Activated CD8-positive, alpha-beta memory T cell treated with anti-CD3 and anti-CD28 coated beads, Interleukin-2, amount 50 U/mL, for 1 hour (primary cell): ENCODE measurements around the gene LOC128125822.
"Not testable (repeated sequence)": the region's sequence is repeated elsewhere in the genome, so short reads cannot be mapped to it uniquely, and the experiment has no call there.

Source experiments
- DNase-seq: peaks from one replicate; pipeline ENCODE4 v3.0.0-alpha.2; 2020; ENCODE audit errors: extremely low read depth

The LOC128125822 gene

DNA sequence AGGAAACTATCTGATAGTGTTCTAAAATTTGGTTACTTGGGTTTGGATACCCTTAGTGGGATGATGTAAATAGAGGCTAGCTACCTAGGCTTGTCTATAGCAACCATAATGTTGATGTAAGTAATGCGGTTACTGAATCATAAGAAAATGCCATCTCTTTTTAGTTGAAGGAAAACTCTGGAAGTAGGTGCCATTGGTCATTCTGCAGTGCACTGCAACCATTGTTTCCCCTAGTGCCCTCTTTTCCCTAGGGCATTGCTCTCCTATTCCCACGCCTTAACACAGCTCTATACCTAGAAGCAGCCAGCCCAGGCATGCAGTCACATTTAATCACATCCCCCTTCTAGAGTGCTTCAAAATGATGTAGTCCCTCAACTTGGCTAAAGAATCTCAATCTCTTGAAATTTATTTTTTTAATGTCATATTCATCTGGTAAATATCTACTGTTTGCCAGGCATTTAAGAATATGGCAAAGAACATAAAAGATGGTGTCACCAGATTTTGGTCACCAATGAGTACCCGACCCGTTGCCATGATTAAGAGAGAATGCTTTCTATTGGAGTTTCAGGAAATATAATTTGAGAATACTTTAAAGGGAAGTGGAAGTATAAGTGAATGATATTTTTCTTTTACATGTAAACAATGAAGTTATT, 10.4 kb downstream of the LOC128125822 start:
- no peak for DNase-seq

DNA sequence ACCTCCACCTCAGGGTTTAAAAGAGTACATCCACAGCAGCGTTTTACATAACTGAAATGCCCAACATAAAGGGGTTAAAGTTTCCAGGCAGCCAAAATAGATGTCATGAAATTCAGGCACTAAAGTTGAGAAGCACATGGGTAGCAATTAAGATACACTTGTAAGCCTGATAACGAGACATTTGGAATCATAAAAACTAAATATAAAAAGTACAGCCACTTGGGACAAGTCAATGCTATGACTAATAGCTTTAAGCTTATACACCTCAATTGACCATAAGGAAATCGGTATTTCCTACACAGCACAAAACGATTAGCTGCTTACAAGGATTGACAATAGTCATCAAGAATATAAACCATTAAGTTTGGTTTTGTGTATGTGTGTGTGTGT, 11.8 kb downstream of the LOC128125822 start:
- no peak for DNase-seq

DNA sequence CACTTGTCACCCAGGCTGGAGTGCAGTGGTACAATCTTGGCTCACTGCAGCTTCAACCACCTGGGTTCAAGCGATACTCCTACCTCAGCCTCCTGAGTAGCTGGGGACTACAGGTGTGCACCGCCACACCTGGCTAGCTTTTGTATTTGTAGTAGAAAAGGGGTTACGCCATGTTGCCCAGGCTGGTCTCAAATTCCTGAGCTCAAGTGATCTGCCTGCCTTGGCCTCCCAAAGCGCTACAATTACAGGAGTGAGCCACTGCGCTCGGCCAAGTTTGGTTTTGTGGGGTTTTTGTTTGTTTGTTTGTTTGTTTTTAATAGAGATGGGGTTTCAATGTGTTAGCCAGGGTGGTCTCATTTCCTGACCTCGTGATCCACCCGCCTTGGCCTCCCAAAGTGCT, 12.3 kb downstream of the LOC128125822 start:
- no peak for DNase-seq

DNA sequence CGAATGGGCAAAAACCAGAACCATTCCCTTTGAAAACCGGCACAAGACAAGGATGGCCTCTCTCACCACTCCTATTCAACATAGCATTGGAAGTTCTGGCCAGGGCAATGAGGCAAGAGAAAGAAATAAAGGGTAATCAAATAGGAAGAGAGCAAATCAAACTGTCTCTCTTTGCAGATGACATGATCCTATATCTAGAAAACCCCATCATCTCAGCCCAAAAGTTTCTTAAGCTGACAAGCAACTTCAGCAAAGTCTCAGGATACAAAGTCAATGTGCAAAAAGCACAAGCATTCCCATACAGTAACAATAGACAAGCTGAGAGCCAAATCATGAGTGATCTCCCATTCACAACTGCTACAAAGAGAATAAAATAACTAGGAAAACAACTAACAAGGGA, 13.4 kb downstream of the LOC128125822 start:
- DNase-seq, result not testable (repeated sequence)

DNA sequence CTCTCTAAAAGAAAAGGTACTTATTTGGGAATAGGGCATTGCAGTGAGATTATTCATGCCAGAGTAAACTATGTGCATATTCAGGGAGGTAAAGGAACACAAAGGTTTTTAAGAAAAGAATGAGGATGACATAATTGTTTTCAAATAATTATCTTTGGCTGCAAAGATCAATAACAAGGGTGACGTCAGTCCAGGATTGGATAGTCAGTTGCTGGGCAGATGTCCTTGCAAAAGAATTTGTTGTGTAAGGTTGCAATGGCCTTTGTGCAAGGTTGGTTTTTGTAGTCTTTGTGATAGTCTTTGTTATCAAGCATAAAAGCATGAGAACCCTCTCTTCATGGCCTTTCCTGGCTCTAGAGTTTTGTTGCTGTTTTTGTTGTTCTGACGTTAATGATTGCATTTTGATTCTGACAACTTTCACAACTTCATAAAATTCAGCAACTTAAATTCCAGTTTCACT, 17.7 kb downstream of the LOC128125822 start:
- DNase-seq, result no peak

DNA sequence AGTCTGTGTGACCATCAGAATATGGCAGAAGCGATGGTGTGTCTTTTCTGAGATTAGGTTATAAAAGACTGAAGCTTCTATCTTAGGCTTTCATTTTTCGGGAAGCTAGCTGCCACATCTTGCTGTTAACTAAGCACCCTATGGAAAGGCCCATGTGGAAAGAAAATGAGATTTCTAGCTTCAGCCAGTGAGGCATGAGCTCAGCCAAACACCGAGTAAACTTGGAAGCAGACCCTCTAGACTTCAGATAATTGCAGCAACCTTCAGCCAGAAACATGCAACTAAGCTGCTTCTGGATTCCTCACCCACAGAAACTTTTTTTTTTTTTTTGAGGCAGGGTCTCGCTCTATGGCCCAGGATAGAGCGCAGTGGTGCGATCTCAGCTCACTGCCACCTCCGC, 20.6 kb downstream of the LOC128125822 start:
- no peak for DNase-seq

DNA sequence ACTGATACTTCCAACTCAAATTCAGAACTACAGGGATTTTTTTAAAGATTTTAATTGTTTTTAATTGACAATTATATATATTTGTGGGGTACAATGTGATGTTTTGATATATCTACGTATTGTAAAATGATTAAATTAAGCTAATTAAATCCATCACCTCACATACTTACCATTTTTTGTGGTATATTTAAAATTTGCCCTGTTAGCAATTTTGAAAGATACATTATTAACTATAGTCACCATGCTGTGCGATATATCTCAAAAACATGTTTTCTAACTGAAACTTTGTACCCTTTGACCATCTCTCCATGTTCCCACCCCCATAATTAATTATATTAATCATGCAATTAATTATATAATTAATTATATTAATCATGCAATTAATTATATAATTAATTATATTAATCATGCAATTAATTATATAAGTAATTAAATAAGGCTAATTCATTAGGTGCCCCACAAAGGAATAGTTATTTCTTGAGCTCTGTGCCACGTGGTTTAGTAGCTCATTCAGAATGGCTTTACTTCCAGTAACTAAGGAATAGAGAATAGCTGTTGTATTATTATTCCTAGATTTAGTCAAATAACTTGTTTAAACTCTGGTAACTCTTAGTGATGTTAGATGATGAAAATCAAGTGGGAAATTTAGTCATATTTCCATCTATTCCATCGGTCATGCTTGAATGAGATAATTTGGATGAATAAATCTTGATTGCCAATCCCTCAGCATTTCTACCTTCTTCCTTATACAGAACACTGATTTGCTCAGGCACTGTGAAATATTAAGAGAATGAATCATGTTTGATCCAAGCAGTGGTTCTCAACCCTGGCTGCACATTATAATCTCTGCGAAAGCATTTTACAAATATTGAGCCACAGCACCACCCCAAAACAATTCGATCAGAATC, 25.1 kb downstream of the LOC128125822 start:
- DNase-seq, result no peak

DNA sequence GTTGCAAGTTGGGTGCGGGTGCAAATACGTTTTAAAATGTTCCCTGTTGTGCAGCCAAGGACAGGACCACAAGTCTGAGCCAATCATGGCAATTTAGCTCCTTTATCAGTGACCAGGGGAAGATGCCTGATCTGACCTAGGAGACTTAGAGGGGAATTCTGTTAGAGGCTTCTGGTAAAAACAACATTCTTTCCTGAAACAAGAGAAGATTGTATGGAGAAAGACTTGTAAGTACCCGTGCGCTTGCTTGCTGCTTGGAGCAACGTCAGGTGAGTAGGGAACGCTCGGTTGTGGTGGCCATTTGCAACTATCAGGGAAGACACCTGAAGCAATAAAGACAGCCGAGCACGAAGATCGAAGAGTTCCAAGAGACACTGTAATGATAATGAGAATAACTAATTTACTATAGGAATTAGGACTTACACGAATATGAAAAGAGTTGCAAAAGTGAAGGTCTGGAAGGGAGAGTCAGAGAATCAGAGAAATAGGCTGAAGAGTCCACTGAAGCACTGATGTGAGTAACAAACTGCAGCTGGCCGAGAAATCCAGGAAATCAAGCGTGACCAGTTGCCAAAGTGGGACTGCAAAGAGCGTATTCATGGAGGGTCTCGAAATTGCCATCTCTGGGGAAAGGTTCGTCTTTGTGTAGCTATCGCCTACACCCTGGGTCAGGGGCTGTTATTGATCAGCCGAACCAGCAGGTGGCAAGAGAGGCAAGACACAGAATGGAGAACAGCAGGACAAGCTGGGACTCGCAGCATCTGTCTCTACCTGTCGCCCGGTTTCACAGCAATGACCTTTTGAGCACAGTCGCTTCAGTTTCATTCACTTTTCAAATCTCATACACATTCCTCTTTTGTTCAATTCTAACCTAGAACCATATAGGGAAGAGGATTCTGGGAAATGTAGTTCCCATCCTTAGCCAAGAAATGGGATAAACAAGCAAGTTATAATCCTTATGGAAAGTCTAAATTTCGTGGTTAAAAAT, 26.1 kb downstream of the LOC128125822 start:
- DNase-seq, result peak; percentile 43

DNA sequence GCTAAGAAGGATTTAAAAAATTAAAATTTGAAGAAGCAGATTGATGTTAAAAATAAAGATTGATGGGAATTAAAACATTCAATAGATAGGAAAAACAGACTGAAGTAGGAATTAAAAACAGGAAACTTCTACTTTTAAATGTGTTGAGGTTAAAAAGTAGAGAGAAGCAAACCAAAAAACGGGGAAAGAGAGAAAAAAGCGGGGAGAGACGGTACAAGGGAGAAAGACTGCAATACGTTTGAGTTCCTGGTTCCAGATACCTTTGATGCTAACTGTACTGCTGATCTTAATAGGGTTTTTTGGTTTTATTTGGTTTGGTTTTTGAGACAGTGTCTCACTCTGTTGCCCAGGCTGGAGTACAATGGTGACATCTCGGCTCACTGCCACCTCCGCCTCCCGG, 27.0 kb downstream of the LOC128125822 start:
- DNase-seq, result no peak

DNA sequence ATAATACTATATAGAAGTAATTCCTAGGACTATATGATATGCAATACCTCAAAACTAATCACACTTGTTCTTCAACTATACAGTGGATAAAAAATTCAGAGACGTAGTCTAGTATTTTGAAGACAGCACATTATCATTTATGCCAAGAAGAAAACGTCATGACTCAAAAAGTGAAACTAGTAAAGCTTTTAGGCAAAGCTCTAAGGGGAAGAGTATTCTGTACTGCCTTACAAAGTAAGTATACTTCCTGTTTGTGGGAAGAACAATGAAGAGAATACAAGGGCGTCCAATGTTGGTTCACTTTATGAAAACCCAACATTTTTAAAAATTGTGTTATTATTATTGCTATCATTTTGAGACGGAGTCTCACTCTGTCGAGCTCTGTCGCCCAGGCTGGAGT, 27.9 kb downstream of the LOC128125822 start:
- no peak for DNase-seq

DNA sequence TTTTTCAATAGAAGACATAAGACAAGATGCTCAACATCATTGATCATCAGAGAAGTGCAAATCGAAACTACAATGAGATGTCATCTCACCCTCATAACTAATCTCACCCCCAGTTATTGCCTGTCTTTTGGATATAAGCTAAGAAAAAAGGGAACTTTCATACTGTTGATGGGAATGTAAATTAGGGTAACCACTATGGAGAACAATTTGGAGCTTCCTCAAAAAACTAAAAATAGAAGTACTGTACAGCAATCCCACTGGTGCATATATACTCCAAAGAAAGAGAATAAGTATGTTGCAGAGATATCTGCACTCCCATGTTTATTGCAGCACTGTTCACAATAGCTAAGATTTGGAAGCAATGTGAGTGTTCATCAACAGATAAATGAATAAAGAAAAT, 37.0 kb downstream of the LOC128125822 start:
- DNase-seq, result no peak

DNA sequence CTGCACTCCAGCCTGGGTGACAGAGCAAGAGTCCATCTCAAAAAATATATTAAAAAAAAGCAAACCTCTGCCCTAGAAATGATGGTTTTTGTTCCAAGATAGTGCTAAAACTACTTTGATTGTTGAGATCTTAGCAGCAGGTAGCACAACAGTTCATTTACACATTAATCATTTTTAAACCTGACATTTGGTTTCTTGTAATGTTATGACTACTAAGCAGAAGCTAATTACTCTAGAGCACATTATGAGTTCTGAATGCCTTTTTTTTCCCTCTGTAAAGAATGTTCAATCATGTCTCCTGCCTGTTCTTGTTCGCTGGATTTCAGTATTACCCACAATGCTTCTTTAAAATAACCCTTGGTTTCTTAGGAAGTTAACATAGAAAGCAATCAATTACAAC, 38.7 kb downstream of the LOC128125822 start:
- DNase-seq, result no peak

DNA sequence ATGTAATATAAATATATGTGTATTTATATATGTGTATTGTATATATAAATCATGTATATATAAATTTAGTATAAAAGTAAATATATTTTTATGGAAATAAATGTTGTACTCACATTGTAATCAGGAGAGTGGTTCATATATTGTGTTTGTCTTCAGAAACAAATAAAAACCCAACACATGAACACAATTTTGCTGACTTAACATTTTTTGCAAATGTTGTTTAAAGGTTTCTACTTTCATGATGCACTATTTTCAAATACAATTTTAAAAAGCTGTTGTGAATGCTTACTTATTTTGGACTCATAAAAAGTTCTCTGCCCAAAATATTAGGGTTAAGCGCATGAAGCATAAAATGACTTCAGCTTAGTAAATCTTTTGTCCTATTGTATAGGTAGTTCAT, 39.3 kb downstream of the LOC128125822 start:
- no peak for DNase-seq

DNA sequence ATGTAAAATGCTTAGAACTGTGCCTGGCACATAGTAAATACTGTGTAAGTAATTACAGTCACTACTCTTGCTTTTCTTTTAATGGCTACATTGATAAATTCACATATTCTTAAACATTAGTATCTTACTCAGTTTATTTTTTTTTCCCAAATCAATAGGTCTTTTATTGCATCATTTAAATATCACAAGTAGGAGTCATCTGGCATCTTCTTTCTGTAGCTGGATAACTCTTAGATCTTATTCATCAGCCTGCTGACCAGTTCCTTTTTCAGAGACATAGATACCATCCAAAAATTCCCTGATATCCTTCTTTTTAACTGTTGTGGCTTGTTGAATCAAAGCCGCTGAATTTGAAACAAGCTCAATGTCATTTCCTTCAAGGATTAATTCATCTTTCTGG, 43.3 kb downstream of the LOC128125822 start:
- DNase-seq, result no peak
